Measurements from ENCODE around the gene DUSP12.
"Not testable (repeated sequence)": the region's sequence is repeated elsewhere in the genome, so short reads cannot be mapped to it uniquely, and the experiment has no call there.

Gene DUSP12

GRCh38 chr1:161727256-161727924 is 22.2 kb upstream of the DUSP12 start:
- no peak for DNase-seq (ENCODE audit: low read depth)

- DNase-seq (ENCODE audit: low read depth), result no peak
Observed at GRCh38 chr1:161728376-161729226, 21.0 kb upstream of the DUSP12 start.

- peak; percentile 25 for DNase-seq (ENCODE audit: low read depth)
Observed at GRCh38 chr1:161730050-161730564, 19.5 kb upstream of the DUSP12 start.

- DNase-seq (ENCODE audit: low read depth), result no peak
Observed at GRCh38 chr1:161731241-161731640, 18.3 kb upstream of the DUSP12 start.

- no peak for DNase-seq (ENCODE audit: low read depth)
Observed at GRCh38 chr1:161731981-161732718, 17.4 kb upstream of the DUSP12 start.

GRCh38 chr1:161733526-161733925 is 16.1 kb upstream of the DUSP12 start:
- no peak for DNase-seq (ENCODE audit: low read depth)

GRCh38 chr1:161735837-161736236 is 13.7 kb upstream of the DUSP12 start:
- no peak for DNase-seq (ENCODE audit: low read depth)

- DNase-seq (ENCODE audit: low read depth), result no peak
Observed at GRCh38 chr1:161736335-161736969, 13.1 kb upstream of the DUSP12 start.

- DNase-seq (ENCODE audit: low read depth), result no peak
Observed at GRCh38 chr1:161737625-161738024, 12.0 kb upstream of the DUSP12 start.

GRCh38 chr1:161738627-161739287 is 10.8 kb upstream of the DUSP12 start:
- DNase-seq (ENCODE audit: low read depth), result peak; percentile 25

- DNase-seq (ENCODE audit: low read depth), result no peak
Observed at GRCh38 chr1:161739865-161740566, 9.6 kb upstream of the DUSP12 start.

- no peak for DNase-seq (ENCODE audit: low read depth)
Observed at GRCh38 chr1:161740921-161741320, 8.7 kb upstream of the DUSP12 start.

- DNase-seq (ENCODE audit: low read depth), result no peak
Observed at GRCh38 chr1:161743231-161743630, 6.4 kb upstream of the DUSP12 start.

- no peak for DNase-seq (ENCODE audit: low read depth)
Observed at GRCh38 chr1:161747801-161748200, 1.8 kb upstream of the DUSP12 start.

- peak; percentile 8 for DNase-seq (ENCODE audit: low read depth)
Observed at GRCh38 chr1:161763522-161764098, 14.0 kb downstream of the DUSP12 start.

GRCh38 chr1:161766102-161766981 is 16.8 kb downstream of the DUSP12 start, which contains the start of gene ATF6:
ATF6 (plus strand) TSS chr1:161766320; CDS start chr1:161766361, 41 bp downstream.
- DNase-seq (ENCODE audit: low read depth), result peak; percentile 68

GRCh38 chr1:161768461-161768860 is 18.9 kb downstream of the DUSP12 start:
- no peak for DNase-seq (ENCODE audit: low read depth)

- no peak for DNase-seq (ENCODE audit: low read depth)
Observed at GRCh38 chr1:161768986-161769672, 19.5 kb downstream of the DUSP12 start.

GRCh38 chr1:161769673-161770045 is 20.1 kb downstream of the DUSP12 start:
- not testable (repeated sequence) for DNase-seq (ENCODE audit: low read depth)
